H9 (cell line): ENCODE results near the gene MED25. TPM values are rescaled to one million over a fixed set of nuclear protein-coding genes. Genes with fewer than 3 reads are reported as not detected.

Experiments
- DNase-seq: peaks from one replicate; pipeline ENCODE4 v3.0.0-alpha.2; 2017
- H2AFZ ChIP-seq: one replicate; pipeline ENCODE4 v1.6.1; 2013; ENCODE audit warnings: mild to moderate bottlenecking, low read length, control low read depth, moderate library complexity
- H2AK5ac ChIP-seq: 2 replicates; pipeline ENCODE4 v1.6.1; 2013; ENCODE audit warnings: low read length, control low read depth, mixed read lengths; ENCODE audit not compliant: insufficient read length
- H2BK120ac ChIP-seq: one replicate; pipeline ENCODE4 v1.6.1; 2013; ENCODE audit warnings: low read depth, mild to moderate bottlenecking, low read length, control low read depth, inconsistent platforms; ENCODE audit not compliant: poor library complexity, severe bottlenecking
- H2BK12ac ChIP-seq: 2 replicates; pipeline ENCODE4 v1.6.1; 2013; ENCODE audit warnings: low read length, control low read depth, mixed read lengths, low read depth; ENCODE audit not compliant: insufficient read length
- H2BK15ac ChIP-seq: 2 replicates; pipeline ENCODE4 v1.6.1; 2013; ENCODE audit warnings: low read depth, low read length, control low read depth
- H2BK20ac ChIP-seq: one replicate; pipeline ENCODE4 v1.6.1; 2013; ENCODE audit warnings: low read depth, mild to moderate bottlenecking, low read length, control low read depth, inconsistent platforms; ENCODE audit not compliant: poor library complexity, severe bottlenecking
- H2BK5ac ChIP-seq: 2 replicates; pipeline ENCODE4 v1.6.1; 2013; ENCODE audit warnings: low read length, control low read depth, mixed read lengths; ENCODE audit not compliant: insufficient read length
- H3K14ac ChIP-seq: 2 replicates; pipeline ENCODE4 v1.6.1; 2013; ENCODE audit warnings: low read length, control low read depth; ENCODE audit not compliant: insufficient read depth
- H3K18ac ChIP-seq: 2 replicates; pipeline ENCODE4 v1.6.1; 2013; ENCODE audit warnings: low read depth, mild to moderate bottlenecking, mixed read lengths, low read length, control low read depth; ENCODE audit not compliant: insufficient read length
- H3K23ac ChIP-seq: 2 replicates; pipeline ENCODE4 v1.6.1; 2013; ENCODE audit warnings: low read length, control low read depth, mixed read lengths, low read depth; ENCODE audit not compliant: insufficient read length
- H3K23me2 ChIP-seq: 2 replicates; pipeline ENCODE4 v1.6.1; 2013; ENCODE audit warnings: low read depth, mild to moderate bottlenecking, mixed read lengths, low read length, control low read depth; ENCODE audit not compliant: insufficient read length, poor library complexity, severe bottlenecking
- H3K27ac ChIP-seq: 2 replicates; pipeline ENCODE4 v1.5.1; 2013; ENCODE audit warnings: low read length, control low read depth, mixed read lengths, low read depth; ENCODE audit not compliant: insufficient read length
- H3K27me3 ChIP-seq: 2 replicates; pipeline ENCODE4 v1.6.1; 2013; ENCODE audit warnings: low read length, control low read depth, inconsistent platforms; ENCODE audit not compliant: insufficient read depth
- H3K4ac ChIP-seq: 2 replicates; pipeline ENCODE4 v1.6.1; 2013; ENCODE audit warnings: low read depth, mild to moderate bottlenecking, control low read depth, inconsistent platforms, low read length, moderate library complexity
- H3K4me1 ChIP-seq: 2 replicates; pipeline ENCODE4 v1.6.1; 2013; ENCODE audit warnings: low read length, control low read depth, inconsistent platforms; ENCODE audit not compliant: insufficient read depth
- H3K4me2 ChIP-seq: 2 replicates; pipeline ENCODE4 v1.6.1; 2013; ENCODE audit warnings: low read length, control low read depth, mixed read lengths; ENCODE audit not compliant: insufficient read length, insufficient read depth
- H3K56ac ChIP-seq: 2 replicates; pipeline ENCODE4 v1.6.1; 2013; ENCODE audit warnings: low read depth, mild to moderate bottlenecking, mixed read lengths, low read length, control low read depth; ENCODE audit not compliant: insufficient read length
- H3K79me1 ChIP-seq: 2 replicates; pipeline ENCODE4 v1.6.1; 2013; ENCODE audit warnings: low read depth, mild to moderate bottlenecking, moderate library complexity, low read length, control low read depth, inconsistent platforms; ENCODE audit not compliant: insufficient read depth, poor library complexity, severe bottlenecking
- H3K79me2 ChIP-seq: 2 replicates; pipeline ENCODE4 v1.6.1; 2013; ENCODE audit warnings: low read length, control low read depth, inconsistent platforms; ENCODE audit not compliant: insufficient read depth
- H3K9ac ChIP-seq: 2 replicates; pipeline ENCODE4 v1.6.1; 2013; ENCODE audit warnings: low read length, control low read depth, mixed read lengths; ENCODE audit not compliant: insufficient read length; ENCODE audit errors: extremely low read depth
- H3K9me3 ChIP-seq: one replicate; pipeline ENCODE4 v1.6.1; 2013; ENCODE audit warnings: low read depth, low read length, inconsistent platforms; ENCODE audit not compliant: control insufficient read depth
- H3T11ph ChIP-seq: one replicate; pipeline ENCODE4 v1.6.1; 2013; ENCODE audit warnings: mild to moderate bottlenecking, low read length, control low read depth, inconsistent platforms
- H4K20me1 ChIP-seq: one replicate; pipeline ENCODE4 v1.6.1; 2013; ENCODE audit not compliant: control insufficient read depth, insufficient read length, insufficient read depth
- H4K5ac ChIP-seq: 2 replicates; pipeline ENCODE4 v1.6.1; 2013; ENCODE audit warnings: low read depth, mild to moderate bottlenecking, mixed read lengths, low read length, control low read depth; ENCODE audit not compliant: insufficient read length
- H4K8ac ChIP-seq: replicated peaks from 2 replicates; pipeline ENCODE4 v1.6.1; 2013; ENCODE audit warnings: low read length, control low read depth, mixed read lengths, low read depth; ENCODE audit not compliant: insufficient read length
- H4K91ac ChIP-seq: 2 replicates; pipeline ENCODE4 v1.6.1; 2013; ENCODE audit warnings: low read depth, mild to moderate bottlenecking, moderate library complexity, mixed read lengths, low read length, control low read depth; ENCODE audit not compliant: insufficient read length
- H3K27ac Mint-ChIP-seq, 3 experiments: 2 replicates in 2 of 3; 3 replicates in 1 of 3; pipeline ENCODE4 v1.8.0; 2020 to 2021; ENCODE audit warnings: mixed read lengths in 3 of 3, mild to moderate bottlenecking in 1 of 3, moderate library complexity in 1 of 3
- H3K27me3 Mint-ChIP-seq: 2 replicates; pipeline ENCODE4 v1.8.0; 2021; ENCODE audit warnings: low read depth, mild to moderate bottlenecking, moderate library complexity, mixed read lengths
- H3K36me3 Mint-ChIP-seq, 3 experiments: 2 replicates in 2 of 3; 3 replicates in 1 of 3; pipeline ENCODE4 v1.8.0; 2020 to 2021; ENCODE audit warnings: low read depth in 3 of 3, mixed read lengths in 3 of 3; ENCODE audit not compliant: insufficient read depth in 1 of 3
- H3K4me1 Mint-ChIP-seq, 2 experiments: 2 replicates each; pipeline ENCODE4 v1.8.0; 2020; ENCODE audit warnings: mixed read lengths in 2 of 2
- H3K4me3 Mint-ChIP-seq, 2 experiments: 2 replicates in 1 of 2; 3 replicates in 1 of 2; pipeline ENCODE4 v1.8.0; 2020 to 2021; ENCODE audit warnings: mild to moderate bottlenecking in 2 of 2, mixed read lengths in 2 of 2, moderate library complexity in 1 of 2
- H3K9me3 Mint-ChIP-seq, 2 experiments: 2 replicates in 1 of 2; 3 replicates in 1 of 2; pipeline ENCODE4 v1.8.0; 2020; ENCODE audit warnings: mild to moderate bottlenecking in 2 of 2, mixed read lengths in 2 of 2, moderate library complexity in 1 of 2
- CTCF ChIP-seq: fragments of 200-600 bp; sonication (generic); conservative IDR thresholded peaks from 3 replicates; pipeline ENCODE4 v1.8.0; 2021; ENCODE audit warnings: antibody characterized with exemption, mild to moderate bottlenecking
- WGBS: extraction: QIAGEN DNeasy Blood & Tissue Kit; methylation state at CpG from one replicate; pipeline ENCODE4 v1.1.7; 2013; ENCODE audit warnings: missing lambda C conversion rate, low lambda C conversion rate, mixed read lengths; ENCODE audit not compliant: insufficient read length; ENCODE audit errors: extremely low coverage; 5-methylcytosine and 5-hydroxymethylcytosine counted together
- total RNA-seq: library from RNA; stranded (reverse); gene quantifications from 2 replicates; pipeline ENCODE4 v1.2.1, GENCODE V29; 2021

MED25 gene
- total RNA-seq, 1 experiment from 2014 or later, result 77.5 TPM

GRCh38 chr19:49786376-49786820 lies 31.7 kb upstream of the MED25 start:
- no peak overlapping the region for H2BK12ac ChIP-seq
- no peak overlapping the region for H2AK5ac ChIP-seq
- no peaks in the 10 kb centered on the region for H3K79me1 ChIP-seq
- H3K36me3 Mint-ChIP-seq, result peaks cover 36 to 67% (median 51%) of the 10 kb centered on the region in 3 experiments
- H3K9me3 Mint-ChIP-seq, result no peaks in the 10 kb centered on the region
- H3K23me2 ChIP-seq, result no peaks in the 10 kb centered on the region
- no peak overlapping the region for H4K8ac ChIP-seq
- no peaks in the 10 kb centered on the region for H3K9me3 ChIP-seq
- no peak overlapping the region for H3K56ac ChIP-seq
- H3K4me2 ChIP-seq, result no peak overlapping the region
- H3K27ac Mint-ChIP-seq, result peak overlapping the region; percentile 74 to 80 (median 74); a peak in 5 of 7 replicates
- no peak overlapping the region for H2BK120ac ChIP-seq
- H3K18ac ChIP-seq, result no peak overlapping the region
- H3K4me1 ChIP-seq, result no peaks in the 10 kb centered on the region
- no peak overlapping the region for H2BK5ac ChIP-seq
- no peaks in the 10 kb centered on the region for H3K27me3 ChIP-seq
- H3K23ac ChIP-seq, result no peak overlapping the region
- no peak overlapping the region for H3T11ph ChIP-seq
- no peak overlapping the region for H3K4me3 Mint-ChIP-seq
- H2BK15ac ChIP-seq, result no peak overlapping the region
- no CpG with 5 or more reads among the region's 9 CpGs for WGBS
- no peak overlapping the region for H4K5ac ChIP-seq
- no peak overlapping the region for H3K4ac ChIP-seq
- no peaks in the 10 kb centered on the region for H3K79me2 ChIP-seq
- peaks cover 0 to 5% of the 10 kb centered on the region in 2 experiments; a peak in 1 of 4 replicates for H3K4me1 Mint-ChIP-seq
- no peak overlapping the region for H3K27ac ChIP-seq
- H4K91ac ChIP-seq, result no peak overlapping the region
- no peak overlapping the region for H2BK20ac ChIP-seq
- no peak for DNase-seq
- TF ChIP-seq CTCF, result no peak
- H3K9ac ChIP-seq, result no peak overlapping the region
- no peak overlapping the region for H2AFZ ChIP-seq
- no peak overlapping the region for H3K14ac ChIP-seq
- H3K27me3 Mint-ChIP-seq, result no peaks in the 10 kb centered on the region
- no peaks in the 10 kb centered on the region for H4K20me1 ChIP-seq
